8988T (cell line): ENCODE results near the gene S100A8.

Source experiments
- DNase-seq: peaks from one replicate; pipeline ENCODE4 v3.0.0; 2011

S100A8 gene

GRCh38 chr1:153345187-153346076 lies 45.4 kb downstream of the S100A8 start:
- DNase-seq, result no peak

GRCh38 chr1:153344718-153345025 lies 46.2 kb downstream of the S100A8 start:
- DNase-seq, result no peak

GRCh38 chr1:153343811-153344717 lies 46.8 kb downstream of the S100A8 start:
- no peak for DNase-seq

- no peak for DNase-seq
Observed at GRCh38 chr1:153343040-153343681, 47.7 kb downstream of the S100A8 start.

- DNase-seq, result no peak
Observed at GRCh38 chr1:153342178-153342577, 48.7 kb downstream of the S100A8 start.

- DNase-seq, result no peak
Observed at GRCh38 chr1:153341431-153341934, 49.4 kb downstream of the S100A8 start.

GRCh38 chr1:153340356-153340755 lies 50.5 kb downstream of the S100A8 start:
- no peak for DNase-seq
